ENCODE measurements around the gene EIF4G3. TPM values are rescaled to one million over a fixed set of nuclear protein-coding genes. Genes with fewer than 3 reads are reported as not detected.

The EIF4G3 gene
- total RNA-seq, 1 donor from 2014 or later, result 39.3 TPM

- Histone ChIP-seq H3K27me3 (no peaks in the 10 kb centered on the region), H3K4me3 (no peak overlapping the region), H3K9me3 (no peaks in the 10 kb centered on the region), H3K27ac (no peak overlapping the region), H3K4me1 (no peaks in the 10 kb centered on the region), H3K36me3 (no peaks in the 10 kb centered on the region)
- TF ChIP-seq POLR2AphosphoS5 (IDR thresholded peaks at IDR 0.05; ENCODE audit: insufficient read depth in 1 of 2, low read depth in 1 of 2) (no peak), POLR2A (IDR thresholded peaks at IDR 0.05) (no peak), CTCF (IDR thresholded peaks at IDR 0.05) (no peak)
- no peak for DNase-seq (ENCODE audit: extremely low spot score in 2 of 2)
- intact Hi-C loops (cut with DNase I), result no loop called here
Measured at GRCh38 chr1:21099869-21100131, 76.9 kb downstream of the EIF4G3 start.

GRCh38 chr1:21099034-21099868 is 77.4 kb downstream of the EIF4G3 start:
- H3K9me3 ChIP-seq, result no peaks in the 10 kb centered on the region
- DNase-seq (ENCODE audit: extremely low spot score in 2 of 2), result no peak
- TF ChIP-seq POLR2A (IDR thresholded peaks at IDR 0.05) (no peak), CTCF (IDR thresholded peaks at IDR 0.05) (no peak), POLR2AphosphoS5 (IDR thresholded peaks at IDR 0.05; ENCODE audit: insufficient read depth in 1 of 2, low read depth in 1 of 2) (no peak)
- H3K36me3 ChIP-seq, result no peaks in the 10 kb centered on the region
- no peak overlapping the region for H3K27ac ChIP-seq
- no peaks in the 10 kb centered on the region for H3K27me3 ChIP-seq
- H3K4me1 ChIP-seq, result no peaks in the 10 kb centered on the region
- intact Hi-C loops (cut with DNase I), result no loop called here
- H3K4me3 ChIP-seq, result no peak overlapping the region

DNA sequence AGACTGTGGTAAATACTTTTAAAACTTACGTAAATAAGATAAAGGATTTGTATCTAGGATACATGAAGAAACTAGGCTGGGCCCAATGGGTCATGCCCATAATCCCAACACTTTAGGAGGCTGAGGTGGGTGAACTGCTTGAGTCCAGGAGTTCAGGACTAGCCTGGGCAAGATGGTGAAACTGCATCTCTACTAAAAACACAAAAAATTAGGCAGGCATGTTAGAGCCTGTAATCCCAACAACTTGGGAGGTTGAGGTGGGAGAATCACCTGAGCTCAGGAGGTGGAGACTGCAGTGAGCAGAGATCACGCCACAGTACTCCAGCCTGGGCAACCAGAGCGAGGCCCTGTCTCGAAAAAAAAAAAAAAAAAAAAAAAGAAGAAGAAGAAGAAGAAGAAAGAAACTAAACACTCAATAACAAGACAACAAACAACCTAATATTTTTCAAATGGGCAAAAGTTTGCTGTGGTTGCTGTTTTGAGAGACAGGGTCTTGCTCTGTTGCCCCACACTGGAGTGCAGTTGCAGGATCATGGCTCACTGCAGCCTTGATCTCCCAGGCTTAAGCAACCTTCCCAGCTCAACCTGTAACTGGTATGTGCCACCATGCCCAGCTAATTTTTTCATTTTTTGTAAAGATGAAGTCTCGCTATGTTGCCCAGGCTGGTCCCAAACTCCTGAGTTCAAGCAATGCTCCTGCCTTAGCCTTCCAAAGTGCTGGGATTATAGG is 78.3 kb downstream of the EIF4G3 start:
- intact Hi-C loops (cut with DNase I), result no loop called here
- no peak overlapping the region for H3K27ac ChIP-seq
- H3K36me3 ChIP-seq, result no peaks in the 10 kb centered on the region
- H3K4me3 ChIP-seq, result no peak overlapping the region
- H3K27me3 ChIP-seq, result no peaks in the 10 kb centered on the region
- no peaks in the 10 kb centered on the region for H3K9me3 ChIP-seq
- no peak for DNase-seq (ENCODE audit: extremely low spot score in 2 of 2)
- TF ChIP-seq POLR2AphosphoS5 (IDR thresholded peaks at IDR 0.05; ENCODE audit: insufficient read depth in 1 of 2, low read depth in 1 of 2) (no peak), CTCF (IDR thresholded peaks at IDR 0.05) (no peak), POLR2A (IDR thresholded peaks at IDR 0.05) (no peak)
- no peaks in the 10 kb centered on the region for H3K4me1 ChIP-seq

DNA sequence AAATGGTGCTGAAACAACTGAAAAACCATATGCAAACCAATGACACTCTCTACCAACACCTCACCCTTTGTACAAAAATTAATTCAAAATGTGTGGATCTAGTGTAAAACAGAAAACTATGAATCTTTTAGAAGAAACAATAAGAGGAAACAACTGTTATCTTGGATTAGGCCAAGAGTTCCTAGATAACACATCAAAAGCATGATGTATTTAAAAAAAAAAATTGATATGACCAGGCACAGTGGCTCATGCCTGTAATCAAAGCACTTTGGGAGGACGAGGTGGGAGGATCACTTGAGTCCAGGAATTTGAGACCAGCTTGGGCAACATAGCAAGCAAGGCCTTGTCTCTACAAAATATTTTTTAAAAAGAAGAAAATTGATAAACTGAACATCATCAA is 79.0 kb downstream of the EIF4G3 start:
- no peaks in the 10 kb centered on the region for H3K9me3 ChIP-seq

More for the DNA sequence above, 79.0 kb downstream of the EIF4G3 start:
- intact Hi-C loops (cut with DNase I), result no loop called here
- Histone ChIP-seq H3K4me3 (no peak overlapping the region), H3K27ac (no peak overlapping the region), H3K4me1 (no peaks in the 10 kb centered on the region), H3K36me3 (no peaks in the 10 kb centered on the region), H3K27me3 (no peaks in the 10 kb centered on the region)
- no peak for DNase-seq (ENCODE audit: extremely low spot score in 2 of 2)
- TF ChIP-seq POLR2A (IDR thresholded peaks at IDR 0.05) (no peak), CTCF (IDR thresholded peaks at IDR 0.05) (no peak), POLR2AphosphoS5 (IDR thresholded peaks at IDR 0.05; ENCODE audit: insufficient read depth in 1 of 2, low read depth in 1 of 2) (no peak)
